NCI-H146 (cell line): ENCODE results near the gene TCERG1L.
"Not testable (repeated sequence)": the region's sequence is repeated elsewhere in the genome, so short reads cannot be mapped to it uniquely, and the experiment has no call there.

Experiments
- DNase-seq: peaks from one replicate; lab custom pipeline; 2025; lab: John Stamatoyannopoulos, UW

The TCERG1L gene, protein sequence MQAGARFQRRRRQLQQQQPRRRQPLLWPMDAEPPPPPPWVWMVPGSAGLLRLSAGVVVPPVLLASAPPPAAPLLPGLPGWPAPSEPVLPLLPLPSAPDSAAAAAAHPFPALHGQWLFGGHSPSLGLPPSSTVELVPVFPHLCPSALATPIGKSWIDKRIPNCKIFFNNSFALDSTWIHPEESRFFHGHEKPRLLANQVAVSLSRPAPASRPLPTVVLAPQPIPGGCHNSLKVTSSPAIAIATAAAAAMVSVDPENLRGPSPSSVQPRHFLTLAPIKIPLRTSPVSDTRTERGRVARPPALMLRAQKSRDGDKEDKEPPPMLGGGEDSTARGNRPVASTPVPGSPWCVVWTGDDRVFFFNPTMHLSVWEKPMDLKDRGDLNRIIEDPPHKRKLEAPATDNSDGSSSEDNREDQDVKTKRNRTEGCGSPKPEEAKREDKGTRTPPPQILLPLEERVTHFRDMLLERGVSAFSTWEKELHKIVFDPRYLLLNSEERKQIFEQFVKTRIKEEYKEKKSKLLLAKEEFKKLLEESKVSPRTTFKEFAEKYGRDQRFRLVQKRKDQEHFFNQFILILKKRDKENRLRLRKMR

DNA sequence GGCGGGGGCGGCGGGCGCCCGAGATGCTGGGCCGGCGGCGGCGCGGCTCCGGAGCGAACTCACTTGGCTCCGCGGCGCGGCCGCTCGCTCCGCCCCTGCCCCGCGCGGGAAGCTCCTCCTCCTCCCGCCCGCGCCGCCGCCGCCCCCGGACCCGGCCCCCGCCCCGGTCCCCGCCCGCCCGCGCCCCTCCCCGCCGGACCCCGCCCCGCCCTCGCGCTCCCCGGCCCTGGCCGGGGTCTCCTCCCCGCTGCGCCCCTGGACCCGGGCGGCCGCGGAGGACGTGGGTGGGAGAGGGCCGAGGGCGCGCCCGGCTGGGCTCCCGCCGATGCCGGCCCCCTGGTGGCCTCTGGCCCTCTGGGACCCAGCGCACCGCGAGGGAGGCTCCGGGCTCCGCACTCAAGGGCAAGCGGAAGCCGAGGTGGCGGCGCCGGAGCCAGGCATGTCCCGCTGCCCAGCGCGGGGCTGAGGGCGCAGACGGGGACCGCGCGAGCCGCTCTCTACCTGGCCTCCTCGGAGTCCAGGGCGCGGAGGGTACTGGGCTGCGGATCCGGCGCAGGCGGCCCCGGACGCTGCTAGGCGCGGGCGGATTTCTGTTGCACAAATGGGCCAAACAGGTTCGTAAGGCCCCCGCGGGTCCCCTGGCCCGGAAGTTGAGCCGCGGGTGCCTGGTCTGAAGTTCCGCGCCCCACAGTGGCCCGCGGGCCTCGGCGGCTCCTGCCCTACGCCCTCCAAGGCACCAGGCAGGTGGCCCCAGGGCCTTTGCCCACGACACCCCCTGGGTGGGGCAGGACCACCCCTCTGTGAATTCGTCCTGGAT, at the start of gene TCERG1L:
Gene TCERG1L, minus strand, starts transcription at position 61 of the 817 bp plus-strand sequence. CDS start 86 bp downstream, outside the sequence.
- peak; percentile 75 for DNase-seq

DNA sequence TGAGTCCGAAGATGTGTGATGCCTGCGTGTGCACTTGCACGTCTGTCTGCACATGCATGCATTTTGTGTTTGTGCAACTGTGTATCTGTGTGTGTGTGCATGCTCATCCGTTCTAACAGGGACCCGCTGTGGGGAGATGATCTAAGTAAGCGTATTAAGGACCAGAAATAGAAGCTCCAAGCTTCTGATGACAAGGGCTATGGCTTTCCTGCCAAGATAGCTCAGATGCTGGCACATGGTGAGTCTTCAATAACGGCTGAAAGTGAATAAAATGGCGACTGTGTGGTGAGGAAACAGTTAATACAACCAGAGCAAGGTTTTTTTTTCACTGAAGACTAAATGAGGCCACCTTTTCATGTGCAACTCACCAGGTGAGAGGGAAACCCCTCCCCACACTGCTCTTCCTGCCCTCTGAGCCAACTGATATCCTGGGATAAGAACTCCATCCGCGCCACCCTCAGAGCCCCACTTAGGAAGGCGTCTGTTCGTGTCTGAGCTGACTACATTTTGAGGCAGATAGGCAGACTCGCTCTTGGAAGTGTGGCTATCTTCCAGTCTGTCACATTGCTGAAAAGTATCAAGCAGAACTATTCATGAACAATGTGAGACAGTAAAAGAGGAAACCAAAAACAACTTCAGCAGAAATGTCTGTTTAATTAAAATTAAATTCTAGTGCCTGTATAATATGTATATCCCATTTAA, 47.4 kb upstream of the TCERG1L start:
- no peak for DNase-seq

DNA sequence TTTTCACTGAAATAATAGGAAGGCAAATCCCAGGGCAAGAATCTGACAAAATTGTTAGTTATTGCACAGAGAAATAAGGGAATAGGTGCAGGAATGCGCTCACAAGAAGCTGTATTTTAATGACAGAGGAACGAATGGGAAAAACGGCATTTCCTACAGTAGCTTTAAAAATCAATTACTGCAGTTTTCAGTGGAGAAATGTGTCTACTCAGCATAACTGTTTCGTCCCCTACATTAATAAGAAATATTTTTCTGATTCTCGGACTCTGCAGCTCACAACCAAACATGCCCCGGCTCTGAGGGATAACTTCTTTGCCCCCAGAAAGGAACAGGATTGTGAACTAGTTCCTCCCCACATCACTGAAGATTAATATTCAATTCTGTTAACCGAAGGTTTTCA, 44.9 kb upstream of the TCERG1L start:
- no peak for DNase-seq

DNA sequence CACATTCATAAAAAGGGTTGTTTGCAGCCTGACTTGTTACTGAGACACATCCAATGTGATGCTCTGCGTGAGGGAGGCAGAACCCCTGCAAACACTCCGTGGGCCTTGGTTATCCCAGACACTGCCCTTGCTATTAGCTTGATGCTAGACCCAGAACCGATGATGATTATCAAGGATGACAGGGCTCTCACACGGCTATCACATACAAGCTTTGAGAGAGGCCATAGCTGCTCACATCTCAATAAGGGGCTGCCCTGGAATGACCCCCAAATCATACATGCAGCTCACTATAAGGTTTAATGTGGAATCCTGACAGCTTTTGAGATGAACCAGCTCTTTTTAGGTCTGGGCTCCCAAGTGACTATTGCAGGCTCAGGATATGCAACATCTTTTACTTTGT, 44.4 kb upstream of the TCERG1L start:
- no peak for DNase-seq

DNA sequence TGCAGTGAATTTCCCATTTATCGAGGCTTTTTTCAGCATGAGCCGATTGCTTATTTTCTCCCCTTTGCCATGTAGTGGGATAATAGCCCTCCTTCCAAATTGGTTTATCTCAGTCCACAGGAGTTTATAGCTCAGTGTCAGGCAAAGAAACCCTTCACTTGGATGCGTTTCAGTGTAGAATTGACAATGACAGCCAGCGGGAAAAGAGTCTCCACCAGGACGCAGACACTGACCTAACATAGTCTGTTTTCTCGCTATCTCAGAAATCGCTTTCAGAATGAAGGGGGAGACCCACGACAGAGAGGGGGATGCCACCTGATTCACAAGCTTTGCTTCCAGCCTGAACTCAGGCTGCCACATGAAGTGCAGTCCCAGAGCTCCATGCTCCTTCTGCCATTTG, 43.5 kb upstream of the TCERG1L start:
- DNase-seq = no peak

DNA sequence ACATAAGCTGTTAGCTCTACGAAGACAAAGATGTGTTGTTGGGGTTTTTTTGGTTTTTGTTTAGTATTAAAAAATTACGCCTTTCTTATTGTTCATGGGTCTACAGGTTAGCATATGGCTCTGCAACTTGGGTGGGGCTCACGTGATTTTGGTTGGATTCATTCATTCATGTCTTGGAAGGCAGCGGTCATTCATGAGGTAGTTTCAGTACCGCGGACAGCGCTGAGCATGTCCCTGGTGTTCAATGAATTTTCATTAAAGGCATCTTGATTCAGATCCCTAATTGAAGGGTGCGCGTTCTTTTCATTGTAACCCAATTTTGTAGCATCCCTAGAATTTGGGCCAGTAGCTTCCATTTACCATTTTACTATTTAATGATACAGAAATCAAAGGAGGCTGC, 42.9 kb upstream of the TCERG1L start:
- DNase-seq = no peak

DNA sequence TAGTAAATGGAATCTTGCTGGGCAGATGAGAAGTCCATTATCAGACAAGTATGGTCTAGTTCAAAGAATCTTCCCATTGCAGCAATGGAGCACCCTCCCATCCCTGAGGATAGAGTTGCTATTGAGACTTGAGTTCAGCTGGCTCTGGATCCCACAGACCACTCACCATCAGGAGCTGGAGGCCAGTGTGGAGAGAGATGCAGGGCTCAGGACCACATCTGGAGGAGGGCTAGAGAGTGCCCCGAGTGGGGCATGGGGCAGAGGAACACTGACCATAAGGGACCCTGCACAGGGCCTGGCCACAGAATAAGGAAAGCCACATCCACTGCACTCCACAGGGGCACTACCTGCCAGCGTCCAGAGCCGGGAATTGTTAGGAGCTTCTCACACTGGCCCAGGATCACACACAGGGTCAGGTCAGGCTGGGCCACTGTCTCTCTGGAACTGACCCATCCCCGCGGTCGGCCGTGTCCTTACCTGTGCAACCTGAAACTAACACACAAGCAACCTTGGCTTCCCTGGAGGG, 41.3 kb upstream of the TCERG1L start:
- DNase-seq = no peak

DNA sequence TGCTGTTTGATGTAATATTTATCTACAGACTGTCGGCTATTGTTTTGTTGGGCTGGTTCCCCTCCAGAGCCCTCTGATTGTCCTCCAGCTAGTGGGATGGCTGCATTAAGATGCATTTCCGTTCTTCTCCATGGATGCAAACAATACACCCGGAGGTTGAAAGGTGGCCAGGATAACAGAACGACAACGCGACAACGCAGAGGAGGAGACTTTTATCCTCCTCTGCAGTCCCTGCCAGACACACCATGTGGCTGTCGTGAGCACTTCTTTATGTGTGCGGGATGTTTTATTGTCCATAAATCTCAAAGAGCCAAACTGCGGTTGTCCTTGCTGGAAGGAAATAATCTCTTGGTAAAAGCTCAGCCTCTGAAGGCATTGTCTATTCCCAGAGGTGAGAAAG, 39.1 kb upstream of the TCERG1L start:
- DNase-seq = no peak

DNA sequence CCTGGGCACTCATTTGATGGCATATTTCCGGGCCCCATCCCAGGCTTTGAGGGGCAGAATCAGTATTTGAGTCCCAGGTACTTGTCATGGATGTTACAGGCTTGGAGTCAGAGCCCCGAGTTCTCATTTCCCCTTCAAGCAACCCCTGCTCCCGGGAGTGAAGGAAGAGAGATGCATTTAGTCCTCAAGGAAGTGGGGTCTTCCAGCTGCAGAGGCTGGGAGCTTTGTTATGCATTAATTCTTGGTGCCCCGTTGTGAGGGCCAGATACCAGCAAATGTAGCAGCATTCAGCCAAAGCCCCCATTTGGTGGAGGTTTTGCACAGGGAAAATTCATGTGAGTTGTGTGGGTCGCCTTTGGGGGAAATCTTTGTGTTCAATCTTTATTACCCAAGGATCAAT, 38.7 kb upstream of the TCERG1L start:
- no peak for DNase-seq

DNA sequence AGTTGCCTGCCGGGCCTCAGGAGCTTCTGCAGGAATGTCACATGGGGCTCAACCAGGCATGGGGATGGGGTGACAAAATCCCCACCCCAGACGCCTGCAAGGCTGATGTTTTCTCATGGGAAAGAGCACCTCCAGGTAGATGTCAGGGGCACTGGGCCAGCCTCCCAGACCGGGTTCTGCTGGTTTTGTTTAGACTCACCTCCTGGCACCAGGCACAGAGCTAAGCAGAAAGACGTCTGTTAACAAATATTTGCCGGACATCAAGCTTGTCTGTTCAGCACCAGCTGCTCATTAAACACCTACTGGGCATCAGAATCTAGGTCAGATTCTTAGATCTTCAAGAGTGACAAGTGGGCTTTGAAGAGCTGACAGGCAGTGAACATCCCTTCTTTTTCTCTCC, 34.9 kb upstream of the TCERG1L start:
- DNase-seq = no peak

DNA sequence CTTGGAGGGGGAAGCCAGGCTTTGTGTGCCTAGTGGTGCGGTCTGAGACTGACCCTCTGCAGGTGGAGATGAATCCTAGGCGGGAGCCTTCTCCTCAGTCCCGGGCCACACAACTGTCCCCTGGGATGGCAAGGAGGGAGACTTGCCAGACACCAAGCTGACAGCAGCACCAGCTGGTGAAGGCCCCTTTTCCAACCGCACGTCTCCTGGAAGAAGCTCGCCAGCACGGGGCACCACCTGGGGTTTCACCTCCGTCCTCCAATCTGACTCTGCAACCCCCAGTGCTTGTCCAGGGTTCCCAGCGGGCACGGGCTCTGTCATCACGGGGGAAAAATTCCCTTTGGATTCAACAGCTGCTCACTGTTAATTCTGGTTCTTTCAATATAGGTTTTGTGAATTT, 34.2 kb upstream of the TCERG1L start:
- no peak for DNase-seq

DNA sequence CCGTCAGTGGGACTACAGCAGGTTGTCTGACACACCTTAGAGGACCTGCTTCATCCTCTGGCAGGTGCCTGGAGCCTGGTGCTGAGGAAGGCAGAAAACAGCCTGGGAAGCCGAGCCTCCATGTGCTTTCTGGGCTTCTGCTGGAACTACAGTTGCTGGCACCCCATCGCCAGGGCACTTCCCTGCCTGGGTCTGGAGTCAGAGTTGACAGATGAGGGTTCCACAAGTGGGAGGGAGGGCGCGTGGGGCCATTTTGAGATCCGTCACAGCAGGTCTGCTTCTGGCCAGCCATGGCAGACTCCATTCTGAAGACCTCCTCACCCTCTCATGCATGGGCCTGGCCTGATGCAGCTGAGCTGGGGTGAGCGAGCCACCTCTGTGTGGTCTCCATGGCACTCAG, 33.2 kb upstream of the TCERG1L start:
- DNase-seq = no peak

DNA sequence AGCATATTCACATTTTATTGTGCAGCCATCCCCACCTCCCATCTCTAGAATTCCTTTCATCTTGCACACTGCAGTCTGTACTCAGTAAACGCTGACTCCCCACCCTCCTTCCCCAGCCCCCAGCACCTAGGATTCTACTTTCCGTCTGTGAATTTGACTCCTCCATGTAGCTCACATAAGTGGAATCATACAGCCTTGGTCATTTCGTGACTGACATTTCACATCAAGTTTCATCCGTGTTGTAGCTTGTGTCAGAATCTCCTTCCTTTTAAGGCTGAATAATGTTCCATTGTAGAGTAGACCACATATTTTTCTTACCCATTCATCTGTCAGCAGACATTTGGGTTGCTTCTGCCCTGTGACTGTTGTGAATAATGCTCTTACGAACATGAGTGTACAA, 26.2 kb upstream of the TCERG1L start:
- no peak for DNase-seq

DNA sequence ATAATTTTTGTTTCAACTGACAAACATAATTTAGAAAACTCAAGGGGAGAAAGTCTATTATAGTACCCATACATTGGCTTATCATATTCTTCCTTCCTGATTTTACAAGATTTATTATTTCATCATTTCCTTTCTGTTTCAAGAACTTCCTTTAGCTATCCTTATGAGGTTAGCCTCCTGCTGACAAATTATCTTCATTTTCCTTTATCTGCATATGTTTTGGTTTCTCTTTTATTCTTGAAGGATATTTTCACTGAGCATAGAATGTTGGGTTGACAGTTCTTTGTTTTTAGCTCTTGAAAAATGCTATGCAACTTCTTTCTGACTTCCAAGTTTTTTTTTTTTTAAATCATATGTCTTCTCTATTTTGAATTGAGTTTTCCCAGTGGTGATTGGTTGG, 21.3 kb upstream of the TCERG1L start:
- DNase-seq = no peak

DNA sequence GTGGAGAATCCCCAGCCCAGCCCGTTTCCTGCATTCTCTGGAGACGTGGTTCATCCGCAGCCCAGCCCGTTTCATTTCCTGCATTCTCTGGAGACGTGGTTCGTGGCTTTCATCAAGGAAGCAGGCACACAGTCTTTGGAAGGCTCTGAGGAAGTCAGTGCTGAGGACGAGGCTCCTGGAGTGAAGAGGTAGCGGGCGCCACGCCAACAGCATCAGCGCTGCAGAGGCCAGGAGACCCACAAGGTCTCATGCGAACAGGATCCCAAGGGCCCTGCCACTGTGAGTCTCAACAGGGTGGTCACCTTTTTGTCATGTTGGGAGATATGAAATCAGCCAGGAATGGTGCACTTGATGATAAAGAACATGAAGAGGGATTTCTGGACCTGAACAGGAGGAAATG, 12.4 kb upstream of the TCERG1L start:
- DNase-seq = no peak

DNA sequence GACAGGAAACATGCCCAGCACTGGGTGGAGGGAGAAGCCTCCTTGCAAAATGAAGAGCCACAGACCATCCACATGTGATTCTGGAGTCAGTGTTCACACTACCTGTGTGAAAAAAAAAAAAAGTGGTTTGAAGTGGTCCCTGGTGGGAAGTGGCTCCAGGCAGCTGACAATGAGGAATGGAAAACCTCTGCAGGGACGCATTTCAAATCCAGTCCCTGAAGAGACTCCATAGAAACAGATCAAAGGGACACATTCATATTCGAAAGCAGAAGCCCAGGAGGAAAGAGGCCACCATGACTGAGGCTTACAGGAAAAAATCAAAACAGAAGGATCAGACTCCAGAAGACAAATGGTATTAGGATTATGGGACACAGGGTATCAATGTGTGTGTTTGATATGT, 11.5 kb upstream of the TCERG1L start:
- no peak for DNase-seq

DNA sequence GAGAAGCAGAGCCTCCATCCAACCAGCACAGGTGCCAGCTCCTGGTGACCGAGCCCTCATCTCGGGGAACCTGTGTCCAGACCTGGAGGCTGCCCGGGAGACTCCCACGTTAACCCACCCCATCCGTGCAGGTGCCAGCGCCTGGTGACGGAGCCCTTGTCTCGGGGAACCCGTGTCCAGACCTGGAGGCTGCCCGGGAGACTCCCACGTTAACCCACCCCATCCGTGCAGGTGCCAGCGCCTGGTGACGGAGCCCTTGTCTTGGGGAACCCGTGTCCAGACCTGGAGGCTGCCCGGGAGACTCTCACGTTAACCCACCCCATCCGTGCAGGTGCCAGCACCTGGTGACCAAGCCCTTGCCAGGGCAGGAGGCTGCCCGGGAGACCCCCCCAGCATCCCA, 11.1 kb upstream of the TCERG1L start:
- DNase-seq = not testable (repeated sequence)

DNA sequence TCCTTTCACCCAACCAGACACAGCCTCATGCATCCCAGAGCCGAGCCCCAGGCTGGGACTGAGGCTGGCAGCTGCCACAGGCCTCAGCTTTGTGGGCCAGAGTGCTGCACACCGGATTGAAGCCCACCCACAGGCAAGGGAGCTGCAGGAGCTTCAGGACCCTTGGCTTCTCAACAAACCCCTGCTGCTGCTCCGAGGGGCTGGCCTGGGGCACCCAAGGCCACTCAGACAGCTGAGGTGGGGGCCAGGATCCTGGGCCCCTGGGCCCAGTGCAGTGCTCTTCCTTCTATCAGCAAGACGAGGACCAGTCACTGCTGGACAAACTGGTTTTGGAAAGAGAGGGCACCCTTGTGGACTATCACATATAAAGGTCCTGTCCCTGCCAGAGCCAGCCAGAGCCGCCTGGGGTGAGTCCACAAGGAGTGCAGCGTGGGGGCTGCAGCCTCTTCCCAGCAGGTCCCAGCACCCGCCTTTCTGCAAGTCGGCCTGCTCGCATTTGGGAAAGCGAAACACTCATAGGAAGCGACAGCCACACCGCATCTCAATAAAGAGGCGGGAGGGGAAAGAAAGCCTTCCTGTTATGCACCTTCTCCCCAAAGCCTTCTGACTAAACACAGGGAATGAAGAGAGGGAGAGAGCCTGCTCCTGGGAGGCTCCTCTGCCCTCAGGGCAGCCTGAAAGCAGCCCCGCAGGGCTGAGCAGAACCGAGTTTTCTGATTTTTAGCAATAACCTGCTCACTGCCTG, 9.5 kb upstream of the TCERG1L start:
- DNase-seq = no peak

DNA sequence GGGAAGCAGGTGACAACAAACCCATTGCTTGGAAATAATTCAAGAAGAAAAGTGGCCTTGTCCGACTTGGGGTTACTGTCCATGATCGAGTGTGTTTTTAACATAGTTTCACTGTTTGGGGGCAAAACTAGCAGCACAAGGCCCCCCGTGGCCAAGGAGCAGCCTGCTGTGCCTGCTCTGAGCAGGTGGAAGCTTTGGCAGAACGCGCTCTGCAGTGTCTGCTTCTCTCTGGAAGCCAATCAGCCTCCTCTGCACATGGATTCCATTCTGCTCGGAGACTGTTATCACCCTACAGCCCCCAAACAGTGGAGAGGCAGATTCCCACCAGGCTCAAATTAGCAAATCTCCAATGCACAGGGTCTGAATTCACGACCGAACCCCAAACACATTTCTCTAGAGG, 7.3 kb upstream of the TCERG1L start:
- no peak for DNase-seq

DNA sequence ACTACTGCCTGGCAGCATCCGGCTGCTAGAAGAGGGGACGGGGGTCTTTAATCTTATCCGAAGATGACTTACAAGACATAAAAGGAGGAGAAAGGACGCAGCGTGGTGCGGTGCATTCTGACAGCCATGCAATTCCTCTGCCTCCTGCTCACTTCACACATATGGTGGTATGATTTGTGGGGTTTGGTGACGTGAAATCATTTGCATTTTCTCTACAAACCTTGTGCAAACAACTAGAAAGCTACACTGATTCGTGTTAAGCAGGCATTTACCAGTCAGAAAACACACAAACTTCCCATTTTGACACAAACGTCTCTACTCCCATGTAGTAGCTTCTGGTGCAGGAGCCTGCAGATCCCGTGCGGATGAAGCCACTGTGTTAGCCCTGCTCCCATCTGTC, 6.8 kb upstream of the TCERG1L start:
- DNase-seq = no peak

DNA sequence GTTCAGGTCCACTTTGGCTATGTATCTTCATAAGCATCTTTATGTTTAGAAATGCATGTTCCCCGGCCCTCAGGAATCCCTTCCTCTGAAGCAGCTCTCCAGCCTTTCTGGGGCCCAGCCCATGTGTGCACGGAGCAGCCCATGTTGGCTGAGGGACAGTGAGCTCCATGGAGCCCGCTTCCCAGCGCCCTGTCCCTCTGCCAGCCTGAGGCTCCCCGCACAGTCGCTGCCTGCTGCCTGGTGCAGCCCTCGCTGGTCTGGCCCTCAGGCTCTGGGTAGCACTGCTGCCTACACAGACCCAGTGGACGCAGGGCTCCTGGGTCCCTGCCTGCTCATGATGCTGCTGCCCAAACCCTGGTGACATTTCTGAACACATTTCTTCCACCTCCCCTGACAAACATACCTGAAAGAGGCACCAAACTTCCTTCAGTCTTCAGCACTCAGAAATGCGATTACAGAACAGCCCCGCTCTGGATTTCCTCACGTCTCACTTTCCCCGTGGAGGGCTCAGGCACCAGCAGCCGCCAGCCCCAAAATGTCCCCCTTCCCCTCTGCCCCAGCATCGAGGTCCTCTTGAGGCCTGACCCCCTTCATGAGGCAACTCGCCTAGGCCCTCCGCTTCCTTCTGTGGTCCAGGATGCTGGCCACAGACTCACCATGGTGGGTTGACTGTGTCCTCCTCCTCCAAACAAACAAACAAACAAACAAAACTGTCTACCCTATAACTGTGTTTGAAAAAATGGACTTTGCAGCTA, 5.0 kb upstream of the TCERG1L start:
- no peak for DNase-seq
